Psoas muscle (tissue), 8 donors: ENCODE measurements around the gene WDR86. TPM values are rescaled to one million over a fixed set of nuclear protein-coding genes. Genes with fewer than 3 reads are reported as not detected.
A peak's percentile ranks its signal among the peaks of the same experiment; 100 is the strongest.

Experiments
- ATAC-seq, 4 donors: fragments of 200-7000 bp; cut with Tn5 transposase; one replicate each; pipeline ENCODE4 v1.9.1; 2020; ENCODE audit warnings: moderate library complexity in 3 of 4, mild to moderate bottlenecking in 2 of 4
- DNase-seq, 2 donors: peaks; one replicate each; pipeline ENCODE4 v3.0.0-alpha.2; 2020
- H3K27ac ChIP-seq: fragments of 200-600 bp; one replicate; pipeline ENCODE4 v1.8.0; 2022
- H3K27me3 ChIP-seq, 3 donors: fragments of 200-600 bp in 1 of 3; one replicate each; pipeline versions ENCODE4 v1.6.1 to v1.8.0; 2013 to 2022; ENCODE audit warnings: low read length in 2 of 3, mild to moderate bottlenecking in 2 of 3, moderate library complexity in 1 of 3; ENCODE audit not compliant: insufficient read depth in 3 of 3
- H3K36me3 ChIP-seq, 2 donors: fragments of 200-600 bp in 1 of 2; one replicate each; pipeline versions ENCODE4 v1.6.1 to v1.8.0; 2013 to 2022; ENCODE audit warnings: low read depth in 1 of 2, mild to moderate bottlenecking in 1 of 2, moderate library complexity in 1 of 2; ENCODE audit not compliant: insufficient read depth in 1 of 2
- H3K4me1 ChIP-seq: fragments of 200-600 bp; one replicate; pipeline ENCODE4 v1.8.0; 2022
- H3K4me3 ChIP-seq: fragments of 200-600 bp; one replicate; pipeline ENCODE4 v1.8.0; 2022; ENCODE audit warnings: mild to moderate bottlenecking
- H3K9me3 ChIP-seq: fragments of 200-600 bp; one replicate; pipeline ENCODE4 v1.8.0; 2022
- CTCF ChIP-seq: fragments of 200-600 bp; IDR thresholded peaks from one replicate; pipeline ENCODE4 v1.8.0; 2022; ENCODE audit warnings: antibody characterized with exemption
- WGBS, 3 donors: extraction: QIAGEN DNeasy Blood & Tissue Kit; methylation state at CpG; one replicate each; pipeline versions ENCODE4 v1.1.6 to v1.1.7; 2013; 5-methylcytosine and 5-hydroxymethylcytosine counted together
- intact Hi-C, 2 donors: fragments of 100-400 bp; cut with DNase I; formaldehyde crosslinking; loops; one replicate each; pipeline versions ENCODE4 v1.11.0 to v1.14.2; 2022
- polyA plus RNA-seq, 3 donors: library from polyadenylated mRNA; stranded (reverse); fragments of 200-250 nt; gene quantifications; one replicate each; pipeline ENCODE4 v1.2.3, GENCODE V29; 2013
- total RNA-seq, 4 donors: library from RNA; stranded (reverse); fragmentation: NEBNext Ultra II Directional in 2 of 4; extraction: Animal tissue kit (Norgen Biotek cat#: 25700) in 2 of 4; gene quantifications; one replicate each; pipeline versions ENCODE4 v1.2.1 to v1.2.4, GENCODE V29; 2021 to 2023
- donor health status: healthy with polysubstance abuse.
- donor health status: DM: no; HTN: no; CAD: no; lungs with moderate emphysema.
- donor health status: Bipolar disorder and iron deficiency.
- donor health status: healthy.
- donor health status: DM: yes; HTN: yes; CAD: no.
- donor health status: DM: no; HTN: no; CAD: no.
- donor health status: DM: no; HTN: no; CAD: no.
- donor health status: DM: yes; HTN: yes; CAD: no.

WDR86 gene
- total and polyA plus RNA-seq, 7 donors, result 0.03 to 0.44 (median 0.29) TPM; not detected in 2

- H3K4me3 ChIP-seq, result no peak overlapping the region
- DNase-seq (peak in 1 of 2 donors; percentile 28), ATAC-seq (no peak)
- H3K27ac ChIP-seq, result no peak overlapping the region
- peaks cover 10% of the 10 kb centered on the region for H3K4me1 ChIP-seq
- intact Hi-C loops, result no loop called here
- H3K27me3 ChIP-seq, result peaks cover 0 to 59% (median 19%) of the 10 kb centered on the region in 3 donors
- TF ChIP-seq CTCF, result no peak
- H3K9me3 ChIP-seq, result no peaks in the 10 kb centered on the region
- WGBS, 3 donors, result 84 to 88% (median 88%) methylated on average over 6 of the region's 6 CpGs
- H3K36me3 ChIP-seq, result no peaks in the 10 kb centered on the region
Measured at GRCh38 chr7:151411551-151411950, 1.7 kb upstream of the WDR86 start.

- Histone ChIP-seq H3K4me3 (peak overlapping the region; percentile 62), H3K36me3 (no peaks in the 10 kb centered on the region), H3K27ac (no peak overlapping the region), H3K9me3 (no peaks in the 10 kb centered on the region), H3K27me3 (peaks cover 0 to 59% (median 19%) of the 10 kb centered on the region in 3 donors), H3K4me1 (peaks cover 10% of the 10 kb centered on the region)
- intact Hi-C loops, result no loop called here
- WGBS, 3 donors, result 19 to 23% (median 20%) methylated on average over 50 to 55 of the region's 55 CpGs
- ATAC-seq, result peak; percentile 21 to 70 (median 40)
- no peak for TF ChIP-seq CTCF
- peak in 1 of 2 donors; percentile 54 for DNase-seq
Measured at GRCh38 chr7:151410405-151411390, 860 bp upstream of the WDR86 start.

- peak overlapping the region; percentile 62 for H3K4me3 ChIP-seq
- H3K4me1 ChIP-seq, result peaks cover 10% of the 10 kb centered on the region
- intact Hi-C loops, result no loop called here
- TF ChIP-seq CTCF, result no peak
- H3K36me3 ChIP-seq, result no peaks in the 10 kb centered on the region
- H3K27ac ChIP-seq, result no peak overlapping the region
- no peaks in the 10 kb centered on the region for H3K9me3 ChIP-seq
- DNase-seq, result peak in 1 of 2 donors; percentile 40
- H3K27me3 ChIP-seq, result peaks cover 0 to 59% (median 20%) of the 10 kb centered on the region in 3 donors
- ATAC-seq, result peak in 2 of 4 donors; percentile 14 to 23
- 18 to 25% (median 23%) methylated on average over 49 to 61 of the region's 61 CpGs for WGBS, 3 donors
Measured at GRCh38 chr7:151408839-151409666, 785 bp downstream of the WDR86 start.

GRCh38 chr7:151408498-151408838, 1.4 kb downstream of the WDR86 start:
- no peak for TF ChIP-seq CTCF
- no peak for ATAC-seq
- Histone ChIP-seq H3K4me3 (no peak overlapping the region), H3K27me3 (peaks cover 0 to 57% (median 20%) of the 10 kb centered on the region in 3 donors), H3K36me3 (no peaks in the 10 kb centered on the region), H3K4me1 (peaks cover 10% of the 10 kb centered on the region), H3K27ac (no peak overlapping the region), H3K9me3 (no peaks in the 10 kb centered on the region)
- 85 to 92% (median 91%) methylated on average over 7 of the region's 7 CpGs for WGBS, 3 donors
- intact Hi-C loops, result no loop called here
- DNase-seq, result peak in 1 of 2 donors; percentile 29
